HepG2 (cell line): ENCODE results near the gene MSI2. TPM values are rescaled to one million over a fixed set of nuclear protein-coding genes. Genes with fewer than 3 reads are reported as not detected.
A peak's percentile ranks its signal among the peaks of the same experiment; 100 is the strongest.

Source experiments
- SMYD3 ChIP-seq: sonication (generic); formaldehyde crosslinking; IDR thresholded peaks from 2 replicates; pipeline ENCODE4 v1.8.1; 2023; ENCODE audit warnings: mild to moderate bottlenecking, missing genetic modification reagents
- TCF7L2 ChIP-seq: IDR thresholded peaks from 2 replicates; pipeline ENCODE4 v1.6.1; 2011; ENCODE audit warnings: mild to moderate bottlenecking, low read depth, low read length, moderate library complexity
- ZNF101 ChIP-seq: sonication (generic); formaldehyde crosslinking; IDR thresholded peaks from 2 replicates; pipeline ENCODE4 v1.4.0; 2020; ENCODE audit warnings: mild to moderate bottlenecking, low read depth, missing genetic modification reagents, borderline replicate concordance
- ZNF274 ChIP-seq: sonication (generic); formaldehyde crosslinking; IDR thresholded peaks from 2 replicates; pipeline ENCODE4 v1.5.1; 2020; ENCODE audit warnings: mild to moderate bottlenecking, missing genetic modification reagents
- ZNF547 ChIP-seq: sonication (generic); formaldehyde crosslinking; IDR thresholded peaks from 2 replicates; pipeline ENCODE4 v1.5.1; 2020; ENCODE audit warnings: mild to moderate bottlenecking, missing genetic modification reagents
- ZNF562 ChIP-seq: sonication (generic); formaldehyde crosslinking; IDR thresholded peaks from 2 replicates; pipeline ENCODE4 v1.8.0; 2022; ENCODE audit warnings: missing genetic modification reagents, borderline replicate concordance
- ZNF780A ChIP-seq: sonication (generic); formaldehyde crosslinking; IDR thresholded peaks from 2 replicates; pipeline ENCODE4 v1.8.0; 2022; ENCODE audit warnings: mild to moderate bottlenecking, missing genetic modification reagents, moderate library complexity
- polyA plus RNA-seq, 8 experiments: library from polyadenylated mRNA; depleted of rRNA in 3 of 8; stranded (reverse) in 7 of 8; unstranded in 1 of 8; fragments of >200 nt; fragmentation: Illumina TruSeq in 4 of 8; extraction: Trizol in 4 of 8; gene quantifications; 2 replicates each; pipeline versions ENCODE4 v1.2.1 to v1.2.3, GENCODE V29; 2011 to 2016; ENCODE audit warnings: low read depth in 4 of 8, missing spikeins in 1 of 8, mixed read lengths in 1 of 8; ENCODE audit not compliant: insufficient read depth in 1 of 8
- total RNA-seq, 5 experiments: library from RNA; depleted of rRNA; stranded (reverse); fragments of >200 nt; fragmentation: Illumina TruSeq; extraction: Trizol; gene quantifications; 2 replicates each; pipeline ENCODE4 v1.2.3, GENCODE V29; 2016; ENCODE audit warnings: low read depth in 1 of 5
- TF ChIP-seq, protein P1 (sequence below): sonication (generic); formaldehyde crosslinking; IDR thresholded peaks from 2 replicates; pipeline ENCODE4 v1.9.0; 2021; ENCODE audit warnings: missing genetic modification reagents, borderline replicate concordance
- TF ChIP-seq, protein P2 (sequence below): sonication (generic); formaldehyde crosslinking; IDR thresholded peaks from 2 replicates; pipeline ENCODE4 v1.5.1; 2020; ENCODE audit warnings: mild to moderate bottlenecking, missing genetic modification reagents, moderate library complexity
- TF ChIP-seq, protein P3 (sequence below): sonication (generic); formaldehyde crosslinking; conservative IDR thresholded peaks from 2 replicates; pipeline ENCODE4 v1.8.0; 2022; ENCODE audit warnings: mild to moderate bottlenecking, moderate library complexity, missing genetic modification reagents
- TF ChIP-seq, protein P4 (sequence below): sonication (generic); formaldehyde crosslinking; IDR thresholded peaks from 2 replicates; pipeline ENCODE4 v1.5.0; 2020; ENCODE audit warnings: missing genetic modification reagents
- TF ChIP-seq, protein P5 (sequence below): sonication (generic); formaldehyde crosslinking; IDR thresholded peaks from 2 replicates; pipeline ENCODE4 v1.5.1; 2020; ENCODE audit warnings: mild to moderate bottlenecking, missing genetic modification reagents, moderate library complexity

MSI2 gene
- total and polyA plus RNA-seq, 2 of the 13 experiments (the other 11 are each of a cell fraction or from before 2014, with no cell fraction given): 77.5 to 78.4 TPM

DNA sequence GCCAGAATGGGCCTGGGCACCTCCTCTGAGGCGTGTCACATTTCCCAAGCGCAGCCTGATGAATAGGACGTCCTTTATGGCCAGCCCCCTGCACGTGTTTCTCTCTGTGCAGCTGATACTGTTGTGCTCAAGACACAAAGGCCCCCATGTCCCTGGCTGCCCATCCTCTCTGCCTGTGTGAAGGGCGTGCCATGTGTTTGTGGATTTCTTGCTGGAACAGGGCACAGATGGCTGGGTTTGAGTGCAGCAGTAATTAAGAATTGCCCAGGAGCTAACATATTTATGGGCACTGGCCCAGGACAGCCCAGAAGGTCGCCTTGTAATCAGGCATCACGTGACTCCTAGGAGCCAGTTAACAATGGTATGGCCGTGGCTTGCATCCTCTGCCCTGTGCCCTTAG is 307.6 kb downstream of the MSI2 start (continued):
- TF ChIP-seq, protein P1, sequence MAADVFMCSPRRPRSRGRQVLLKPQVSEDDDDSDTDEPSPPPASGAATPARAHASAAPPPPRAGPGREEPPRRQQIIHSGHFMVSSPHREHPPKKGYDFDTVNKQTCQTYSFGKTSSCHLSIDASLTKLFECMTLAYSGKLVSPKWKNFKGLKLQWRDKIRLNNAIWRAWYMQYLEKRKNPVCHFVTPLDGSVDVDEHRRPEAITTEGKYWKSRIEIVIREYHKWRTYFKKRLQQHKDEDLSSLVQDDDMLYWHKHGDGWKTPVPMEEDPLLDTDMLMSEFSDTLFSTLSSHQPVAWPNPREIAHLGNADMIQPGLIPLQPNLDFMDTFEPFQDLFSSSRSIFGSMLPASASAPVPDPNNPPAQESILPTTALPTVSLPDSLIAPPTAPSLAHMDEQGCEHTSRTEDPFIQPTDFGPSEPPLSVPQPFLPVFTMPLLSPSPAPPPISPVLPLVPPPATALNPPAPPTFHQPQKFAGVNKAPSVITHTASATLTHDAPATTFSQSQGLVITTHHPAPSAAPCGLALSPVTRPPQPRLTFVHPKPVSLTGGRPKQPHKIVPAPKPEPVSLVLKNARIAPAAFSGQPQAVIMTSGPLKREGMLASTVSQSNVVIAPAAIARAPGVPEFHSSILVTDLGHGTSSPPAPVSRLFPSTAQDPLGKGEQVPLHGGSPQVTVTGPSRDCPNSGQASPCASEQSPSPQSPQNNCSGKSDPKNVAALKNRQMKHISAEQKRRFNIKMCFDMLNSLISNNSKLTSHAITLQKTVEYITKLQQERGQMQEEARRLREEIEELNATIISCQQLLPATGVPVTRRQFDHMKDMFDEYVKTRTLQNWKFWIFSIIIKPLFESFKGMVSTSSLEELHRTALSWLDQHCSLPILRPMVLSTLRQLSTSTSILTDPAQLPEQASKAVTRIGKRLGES (CRISPR knock-in tag): no peak
- no peak for TF ChIP-seq ZNF101
- TF ChIP-seq, protein P2, sequence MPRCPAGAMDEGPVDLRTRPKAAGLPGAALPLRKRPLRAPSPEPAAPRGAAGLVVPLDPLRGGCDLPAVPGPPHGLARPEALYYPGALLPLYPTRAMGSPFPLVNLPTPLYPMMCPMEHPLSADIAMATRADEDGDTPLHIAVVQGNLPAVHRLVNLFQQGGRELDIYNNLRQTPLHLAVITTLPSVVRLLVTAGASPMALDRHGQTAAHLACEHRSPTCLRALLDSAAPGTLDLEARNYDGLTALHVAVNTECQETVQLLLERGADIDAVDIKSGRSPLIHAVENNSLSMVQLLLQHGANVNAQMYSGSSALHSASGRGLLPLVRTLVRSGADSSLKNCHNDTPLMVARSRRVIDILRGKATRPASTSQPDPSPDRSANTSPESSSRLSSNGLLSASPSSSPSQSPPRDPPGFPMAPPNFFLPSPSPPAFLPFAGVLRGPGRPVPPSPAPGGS: no peak
- TF ChIP-seq, protein P3, sequence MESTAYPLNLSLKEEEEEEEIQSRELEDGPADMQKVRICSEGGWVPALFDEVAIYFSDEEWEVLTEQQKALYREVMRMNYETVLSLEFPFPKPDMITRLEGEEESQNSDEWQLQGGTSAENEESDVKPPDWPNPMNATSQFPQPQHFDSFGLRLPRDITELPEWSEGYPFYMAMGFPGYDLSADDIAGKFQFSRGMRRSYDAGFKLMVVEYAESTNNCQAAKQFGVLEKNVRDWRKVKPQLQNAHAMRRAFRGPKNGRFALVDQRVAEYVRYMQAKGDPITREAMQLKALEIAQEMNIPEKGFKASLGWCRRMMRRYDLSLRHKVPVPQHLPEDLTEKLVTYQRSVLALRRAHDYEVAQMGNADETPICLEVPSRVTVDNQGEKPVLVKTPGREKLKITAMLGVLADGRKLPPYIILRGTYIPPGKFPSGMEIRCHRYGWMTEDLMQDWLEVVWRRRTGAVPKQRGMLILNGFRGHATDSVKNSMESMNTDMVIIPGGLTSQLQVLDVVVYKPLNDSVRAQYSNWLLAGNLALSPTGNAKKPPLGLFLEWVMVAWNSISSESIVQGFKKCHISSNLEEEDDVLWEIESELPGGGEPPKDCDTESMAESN: no peak
- TF ChIP-seq, protein P4, sequence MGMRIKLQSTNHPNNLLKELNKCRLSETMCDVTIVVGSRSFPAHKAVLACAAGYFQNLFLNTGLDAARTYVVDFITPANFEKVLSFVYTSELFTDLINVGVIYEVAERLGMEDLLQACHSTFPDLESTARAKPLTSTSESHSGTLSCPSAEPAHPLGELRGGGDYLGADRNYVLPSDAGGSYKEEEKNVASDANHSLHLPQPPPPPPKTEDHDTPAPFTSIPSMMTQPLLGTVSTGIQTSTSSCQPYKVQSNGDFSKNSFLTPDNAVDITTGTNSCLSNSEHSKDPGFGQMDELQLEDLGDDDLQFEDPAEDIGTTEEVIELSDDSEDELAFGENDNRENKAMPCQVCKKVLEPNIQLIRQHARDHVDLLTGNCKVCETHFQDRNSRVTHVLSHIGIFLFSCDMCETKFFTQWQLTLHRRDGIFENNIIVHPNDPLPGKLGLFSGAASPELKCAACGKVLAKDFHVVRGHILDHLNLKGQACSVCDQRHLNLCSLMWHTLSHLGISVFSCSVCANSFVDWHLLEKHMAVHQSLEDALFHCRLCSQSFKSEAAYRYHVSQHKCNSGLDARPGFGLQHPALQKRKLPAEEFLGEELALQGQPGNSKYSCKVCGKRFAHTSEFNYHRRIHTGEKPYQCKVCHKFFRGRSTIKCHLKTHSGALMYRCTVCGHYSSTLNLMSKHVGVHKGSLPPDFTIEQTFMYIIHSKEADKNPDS (CRISPR knock-in tag): no peak
- no peak for TF ChIP-seq ZNF562
- TF ChIP-seq, protein P5, sequence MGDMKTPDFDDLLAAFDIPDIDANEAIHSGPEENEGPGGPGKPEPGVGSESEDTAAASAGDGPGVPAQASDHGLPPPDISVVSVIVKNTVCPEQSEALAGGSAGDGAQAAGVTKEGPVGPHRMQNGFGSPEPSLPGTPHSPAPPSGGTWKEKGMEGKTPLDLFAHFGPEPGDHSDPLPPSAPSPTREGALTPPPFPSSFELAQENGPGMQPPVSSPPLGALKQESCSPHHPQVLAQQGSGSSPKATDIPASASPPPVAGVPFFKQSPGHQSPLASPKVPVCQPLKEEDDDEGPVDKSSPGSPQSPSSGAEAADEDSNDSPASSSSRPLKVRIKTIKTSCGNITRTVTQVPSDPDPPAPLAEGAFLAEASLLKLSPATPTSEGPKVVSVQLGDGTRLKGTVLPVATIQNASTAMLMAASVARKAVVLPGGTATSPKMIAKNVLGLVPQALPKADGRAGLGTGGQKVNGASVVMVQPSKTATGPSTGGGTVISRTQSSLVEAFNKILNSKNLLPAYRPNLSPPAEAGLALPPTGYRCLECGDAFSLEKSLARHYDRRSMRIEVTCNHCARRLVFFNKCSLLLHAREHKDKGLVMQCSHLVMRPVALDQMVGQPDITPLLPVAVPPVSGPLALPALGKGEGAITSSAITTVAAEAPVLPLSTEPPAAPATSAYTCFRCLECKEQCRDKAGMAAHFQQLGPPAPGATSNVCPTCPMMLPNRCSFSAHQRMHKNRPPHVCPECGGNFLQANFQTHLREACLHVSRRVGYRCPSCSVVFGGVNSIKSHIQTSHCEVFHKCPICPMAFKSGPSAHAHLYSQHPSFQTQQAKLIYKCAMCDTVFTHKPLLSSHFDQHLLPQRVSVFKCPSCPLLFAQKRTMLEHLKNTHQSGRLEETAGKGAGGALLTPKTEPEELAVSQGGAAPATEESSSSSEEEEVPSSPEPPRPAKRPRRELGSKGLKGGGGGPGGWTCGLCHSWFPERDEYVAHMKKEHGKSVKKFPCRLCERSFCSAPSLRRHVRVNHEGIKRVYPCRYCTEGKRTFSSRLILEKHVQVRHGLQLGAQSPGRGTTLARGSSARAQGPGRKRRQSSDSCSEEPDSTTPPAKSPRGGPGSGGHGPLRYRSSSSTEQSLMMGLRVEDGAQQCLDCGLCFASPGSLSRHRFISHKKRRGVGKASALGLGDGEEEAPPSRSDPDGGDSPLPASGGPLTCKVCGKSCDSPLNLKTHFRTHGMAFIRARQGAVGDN (CRISPR knock-in tag): peak; percentile 41; the same call in 1 of the 2 replicates
- TF ChIP-seq ZNF547 (CRISPR knock-in tag): 0 out of 2 replicates have a peak, but pooled peaks have one; percentile 16
- TF ChIP-seq TCF7L2: no peak
- no peak for TF ChIP-seq SMYD3 (CRISPR knock-in tag)
- TF ChIP-seq ZNF274: peak; percentile 57; the same call in 1 of the 2 replicates
- no peak for TF ChIP-seq ZNF780A
